Upper lobe of left lung (tissue), 4 donors: Measurements from ENCODE around the gene NOS1AP.

ENCODE experiments used
- POLR2A ChIP-seq, 4 donors: fragments of 450-650 bp; IDR thresholded peaks; one replicate each; pipeline ENCODE4 v1.5.1; 2016 to 2017; ENCODE audit warnings: antibody characterized with exemption in 4 of 4, mild to moderate bottlenecking in 2 of 4
- TF ChIP-seq, protein P1 (sequence below), 6 experiments: fragments of 450-650 bp in 4 of 6; fragments of 200-600 bp in 2 of 6; sonication (generic) in 2 of 6; IDR thresholded peaks; one replicate each; pipeline ENCODE4 v1.5.1; 2016 to 2019; ENCODE audit warnings: antibody characterized with exemption in 6 of 6

DNA sequence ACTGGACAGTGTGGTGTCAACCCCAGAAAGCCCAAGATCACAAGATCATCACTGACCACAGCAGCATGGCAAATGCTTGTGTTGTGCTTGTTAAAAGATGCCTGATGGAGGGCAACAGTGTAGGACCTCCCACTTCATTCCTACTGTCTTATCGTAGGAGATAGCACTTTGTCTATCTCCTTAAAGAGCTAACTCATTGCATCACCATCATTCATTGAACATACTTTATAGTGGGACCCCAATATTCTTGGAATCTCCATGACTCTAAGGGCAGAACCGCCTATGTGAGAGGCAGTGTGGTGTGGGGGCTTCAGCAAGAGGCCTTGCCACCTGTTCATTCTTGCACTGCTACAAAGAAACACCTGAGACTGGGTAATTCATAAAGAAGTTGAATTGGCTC, 347.4 kb downstream of the NOS1AP start:
- no peak for TF ChIP-seq POLR2A (IDR thresholded peaks at IDR 0.05)
- TF ChIP-seq, protein P1, sequence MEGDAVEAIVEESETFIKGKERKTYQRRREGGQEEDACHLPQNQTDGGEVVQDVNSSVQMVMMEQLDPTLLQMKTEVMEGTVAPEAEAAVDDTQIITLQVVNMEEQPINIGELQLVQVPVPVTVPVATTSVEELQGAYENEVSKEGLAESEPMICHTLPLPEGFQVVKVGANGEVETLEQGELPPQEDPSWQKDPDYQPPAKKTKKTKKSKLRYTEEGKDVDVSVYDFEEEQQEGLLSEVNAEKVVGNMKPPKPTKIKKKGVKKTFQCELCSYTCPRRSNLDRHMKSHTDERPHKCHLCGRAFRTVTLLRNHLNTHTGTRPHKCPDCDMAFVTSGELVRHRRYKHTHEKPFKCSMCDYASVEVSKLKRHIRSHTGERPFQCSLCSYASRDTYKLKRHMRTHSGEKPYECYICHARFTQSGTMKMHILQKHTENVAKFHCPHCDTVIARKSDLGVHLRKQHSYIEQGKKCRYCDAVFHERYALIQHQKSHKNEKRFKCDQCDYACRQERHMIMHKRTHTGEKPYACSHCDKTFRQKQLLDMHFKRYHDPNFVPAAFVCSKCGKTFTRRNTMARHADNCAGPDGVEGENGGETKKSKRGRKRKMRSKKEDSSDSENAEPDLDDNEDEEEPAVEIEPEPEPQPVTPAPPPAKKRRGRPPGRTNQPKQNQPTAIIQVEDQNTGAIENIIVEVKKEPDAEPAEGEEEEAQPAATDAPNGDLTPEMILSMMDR (IDR thresholded peaks at IDR 0.05): no peak
